GM23338 (cell line): Measurements from ENCODE around the gene CHPF. TPM values are rescaled to one million over a fixed set of nuclear protein-coding genes. Genes with fewer than 3 reads are reported as not detected.

Experiments
- ATAC-seq: fragments of 200-7000 bp; cut with Tn5 transposase; 3 replicates; pipeline ENCODE4 v1.9.1; 2020
- DNase-seq: peaks from one replicate; pipeline ENCODE4 v3.0.0-alpha.2; 2015; ENCODE audit warnings: low spot score
- H2AFZ ChIP-seq: fragments of 200-600 bp; sonication (generic); 2 replicates; pipeline ENCODE4 v1.8.0; 2016; ENCODE audit warnings: antibody characterized with exemption, mild to moderate bottlenecking, moderate library complexity
- H3F3A ChIP-seq: fragments of 200-600 bp; sonication (generic); replicated peaks from 2 replicates; pipeline ENCODE4 v1.8.0; 2017; ENCODE audit warnings: antibody characterized with exemption, mixed run types, low read depth
- H3K27ac ChIP-seq: fragments of 200-600 bp; sonication (generic); 2 replicates; pipeline ENCODE4 v1.6.1; 2016; ENCODE audit warnings: low read depth
- H3K27me3 ChIP-seq: fragments of 200-600 bp; sonication (generic); 2 replicates; pipeline ENCODE4 v1.8.0; 2016; ENCODE audit warnings: mild to moderate bottlenecking, mixed run types, moderate library complexity; ENCODE audit not compliant: insufficient read depth
- H3K36me3 ChIP-seq: fragments of 200-600 bp; sonication (generic); 2 replicates; pipeline ENCODE4 v1.8.0; 2016; ENCODE audit warnings: mild to moderate bottlenecking; ENCODE audit not compliant: insufficient read depth
- H3K4me1 ChIP-seq: fragments of 200-600 bp; sonication (generic); 2 replicates; pipeline ENCODE4 v1.8.0; 2016; ENCODE audit warnings: mild to moderate bottlenecking, moderate library complexity; ENCODE audit not compliant: insufficient read depth
- H3K4me2 ChIP-seq: fragments of 200-600 bp; sonication (generic); 2 replicates; pipeline ENCODE4 v1.7.1; 2017; ENCODE audit warnings: mixed run types
- H3K4me3 ChIP-seq: fragments of 200-600 bp; sonication (generic); 2 replicates; pipeline ENCODE4 v1.6.1; 2016; ENCODE audit warnings: mixed run types
- H3K79me2 ChIP-seq: fragments of 200-600 bp; sonication (generic); replicated peaks from 2 replicates; pipeline ENCODE4 v1.8.0; 2017; ENCODE audit warnings: mild to moderate bottlenecking; ENCODE audit not compliant: insufficient read depth
- H3K9me2 ChIP-seq: fragments of 200-600 bp; sonication (generic); 2 replicates; pipeline ENCODE4 v1.8.0; 2017; ENCODE audit not compliant: insufficient read depth
- H4K20me1 ChIP-seq: fragments of 200-600 bp; sonication (generic); replicated peaks from 2 replicates; pipeline ENCODE4 v1.8.0; 2017; ENCODE audit warnings: mild to moderate bottlenecking; ENCODE audit not compliant: insufficient read depth
- H3K27ac Mint-ChIP-seq: 2 replicates; pipeline ENCODE4 v1.8.0; 2020; ENCODE audit warnings: inconsistent platforms, mild to moderate bottlenecking, moderate library complexity, mixed read lengths
- H3K27me3 Mint-ChIP-seq: 3 replicates; pipeline ENCODE4 v1.8.0; 2022; ENCODE audit warnings: low read depth, mild to moderate bottlenecking, moderate library complexity, mixed read lengths, inconsistent platforms; ENCODE audit not compliant: insufficient read depth, poor library complexity
- H3K36me3 Mint-ChIP-seq: 3 replicates; pipeline ENCODE4 v1.8.0; 2021; ENCODE audit warnings: low read depth, mild to moderate bottlenecking, inconsistent platforms, moderate library complexity, mixed read lengths
- H3K4me1 Mint-ChIP-seq: 3 replicates; pipeline ENCODE4 v1.8.0; 2020; ENCODE audit warnings: mild to moderate bottlenecking, inconsistent platforms, mixed read lengths
- H3K4me3 Mint-ChIP-seq: 3 replicates; pipeline ENCODE4 v1.8.0; 2021; ENCODE audit warnings: moderate library complexity, mild to moderate bottlenecking, inconsistent platforms, mixed read lengths
- H3K9me3 Mint-ChIP-seq: 3 replicates; pipeline ENCODE4 v1.8.0; 2020; ENCODE audit warnings: moderate library complexity, mild to moderate bottlenecking, inconsistent platforms, mixed read lengths
- CTCF ChIP-seq, 2 experiments: fragments of 200-600 bp in 1 of 2; sonication (generic) in 1 of 2; conservative IDR thresholded peaks; 2 replicates each; pipeline versions ENCODE4 v1.5.1 to v1.6.1; 2016 to 2017; ENCODE audit warnings: antibody characterized with exemption in 2 of 2, low read depth in 2 of 2, mild to moderate bottlenecking in 2 of 2, moderate library complexity in 1 of 2
- ETS1 ChIP-seq: IDR thresholded peaks from 2 replicates; pipeline ENCODE4 v1.6.1; 2016; ENCODE audit warnings: antibody characterized with exemption
- EZH2phosphoT487 ChIP-seq: fragments of 200-600 bp; sonication (generic); IDR thresholded peaks from one replicate; pipeline ENCODE4 v1.8.1; 2018; ENCODE audit warnings: antibody characterized with exemption; ENCODE audit not compliant: unreplicated experiment
- JUNB ChIP-seq: IDR thresholded peaks from one replicate; pipeline ENCODE4 v1.6.1; 2016; ENCODE audit warnings: antibody characterized with exemption; ENCODE audit not compliant: unreplicated experiment
- NANOG ChIP-seq: IDR thresholded peaks from 2 replicates; pipeline ENCODE4 v1.6.1; 2016; ENCODE audit warnings: antibody characterized with exemption, borderline replicate concordance
- POLR2AphosphoS5 ChIP-seq: IDR thresholded peaks from 2 replicates; pipeline ENCODE4 v1.6.1; 2016; ENCODE audit warnings: antibody characterized with exemption, low read depth
- REST ChIP-seq: IDR thresholded peaks from one replicate; pipeline ENCODE4 v1.6.1; 2018; ENCODE audit warnings: antibody characterized with exemption; ENCODE audit not compliant: unreplicated experiment
- STAT1 ChIP-seq: IDR thresholded peaks from one replicate; pipeline ENCODE4 v1.6.1; 2016; ENCODE audit warnings: antibody characterized with exemption; ENCODE audit not compliant: unreplicated experiment
- ZNF114 ChIP-seq: fragments of 250-450 bp; sonication (Bioruptor Pico); IDR thresholded peaks from 2 replicates; pipeline ENCODE4 v1.5.0; 2020; ENCODE audit warnings: mild to moderate bottlenecking, moderate library complexity
- ZNF331 ChIP-seq: fragments of 250-450 bp; sonication (Bioruptor Pico); IDR thresholded peaks from 2 replicates; pipeline ENCODE4 v1.5.0; 2020; ENCODE audit warnings: low read depth, mild to moderate bottlenecking, moderate library complexity
- ZNF462 ChIP-seq: fragments of 250-450 bp; sonication (Bioruptor Pico); IDR thresholded peaks from 2 replicates; pipeline ENCODE4 v1.5.0; 2020; ENCODE audit warnings: mild to moderate bottlenecking, moderate library complexity
- polyA plus RNA-seq: library from polyadenylated mRNA; unstranded; fragments of >200 nt; fragmentation: Nextera tagmentation; extraction: Ambion mirVana; gene quantifications from 2 replicates; pipeline ENCODE4 v1.2.1, GENCODE V29; 2016
- total RNA-seq: library from RNA; depleted of rRNA; stranded (reverse); fragments of >200 nt; shearing (Covaris generic); gene quantifications from 2 replicates; pipeline ENCODE4 v1.2.3, GENCODE V29; 2014

Gene CHPF
- total and polyA plus RNA-seq, 2 experiments from 2014 or later: 36.5 to 252 TPM

GRCh38 chr2:219557791-219558785, 14.5 kb upstream of the CHPF start (continued):
- TF ChIP-seq ZNF462 (CRISPR knock-in tag): no peak
- no peak for TF ChIP-seq ZNF331 (CRISPR knock-in tag)

GRCh38 chr2:219557320-219557719, 13.7 kb upstream of the CHPF start:
- no peaks in the 10 kb centered on the region for H4K20me1 ChIP-seq
- ATAC-seq (no peak), DNase-seq (no peak)
- no peaks in the 10 kb centered on the region; the same call in 1 of the 2 replicates for H3K36me3 ChIP-seq
- no peak for TF ChIP-seq NANOG
- TF ChIP-seq JUNB: no peak
- TF ChIP-seq ETS1: no peak
- no peak for TF ChIP-seq ZNF114 (CRISPR knock-in tag)
- no peak for TF ChIP-seq EZH2phosphoT487
- TF ChIP-seq CTCF (conservative IDR thresholded peaks at IDR 0.05; ENCODE audit: low read depth in 2 of 2): no peak
- no peak for TF ChIP-seq STAT1
- TF ChIP-seq REST: no peak
- no peak for TF ChIP-seq ZNF331 (CRISPR knock-in tag)
- TF ChIP-seq POLR2AphosphoS5: no peak
- H3K27me3 Mint-ChIP-seq: peaks cover 33% of the 10 kb centered on the region
- H3K27me3 ChIP-seq: peaks cover 17% of the 10 kb centered on the region
- no peak overlapping the region for H3K4me2 ChIP-seq
- peaks cover 35% of the 10 kb centered on the region for H3K4me1 ChIP-seq
- no peak overlapping the region for H3K27ac Mint-ChIP-seq
- no peaks in the 10 kb centered on the region for H3K9me3 Mint-ChIP-seq
- no peak overlapping the region for H3K27ac ChIP-seq
- peaks cover 11% of the 10 kb centered on the region; the same call in 1 of the 2 replicates for H3F3A ChIP-seq
- H3K4me1 Mint-ChIP-seq: peaks cover 37% of the 10 kb centered on the region
- H3K4me3 ChIP-seq: no peak overlapping the region
- H3K9me2 ChIP-seq: no peaks in the 10 kb centered on the region
- H2AFZ ChIP-seq: no peak overlapping the region
- no peaks in the 10 kb centered on the region for H3K79me2 ChIP-seq
- no peak overlapping the region for H3K4me3 Mint-ChIP-seq
- H3K36me3 Mint-ChIP-seq: peaks cover 15% of the 10 kb centered on the region
